Rectal smooth muscle tissue (tissue), 1 donor: ENCODE measurements around the gene CSNK2A3.
"Not testable (repeated sequence)": the region's sequence is repeated elsewhere in the genome, so short reads cannot be mapped to it uniquely, and the experiment has no call there.

Experiments used
- H3K27ac ChIP-seq: one replicate; pipeline ENCODE4 v1.7.0; 2013; ENCODE audit warnings: low read depth, low read length, inconsistent platforms
- H3K27me3 ChIP-seq: one replicate; pipeline ENCODE4 v1.7.0; 2013; ENCODE audit warnings: low read length; ENCODE audit not compliant: control insufficient read depth, insufficient read depth
- H3K36me3 ChIP-seq: one replicate; pipeline ENCODE4 v1.7.0; 2013; ENCODE audit warnings: low read length; ENCODE audit not compliant: control insufficient read depth, insufficient read depth
- H3K4me1 ChIP-seq: one replicate; pipeline ENCODE4 v1.7.0; 2013; ENCODE audit warnings: low read length; ENCODE audit not compliant: control insufficient read depth, insufficient read depth
- H3K4me3 ChIP-seq: one replicate; pipeline ENCODE4 v1.7.0; 2013; ENCODE audit warnings: low read length
- H3K9ac ChIP-seq: one replicate; pipeline ENCODE4 v1.7.0; 2013; ENCODE audit warnings: low read length

Gene CSNK2A3

GRCh38 chr11:11373934-11374333, 20.9 kb upstream of the CSNK2A3 start:
- H3K27me3 ChIP-seq = no peaks in the 10 kb centered on the region
- no peak overlapping the region for H3K27ac ChIP-seq
- H3K9ac ChIP-seq = no peak overlapping the region
- H3K4me1 ChIP-seq = peaks cover 2% of the 10 kb centered on the region
- no peak overlapping the region for H3K4me3 ChIP-seq
- no peaks in the 10 kb centered on the region for H3K36me3 ChIP-seq

- Histone ChIP-seq H3K36me3 (no peaks in the 10 kb centered on the region), H3K4me1 (peaks cover 2% of the 10 kb centered on the region), H3K4me3 (no peak overlapping the region), H3K27me3 (no peaks in the 10 kb centered on the region), H3K9ac (no peak overlapping the region), H3K27ac (no peak overlapping the region)
These were observed 19.4 kb upstream of the CSNK2A3 start for GRCh38 chr11:11372461-11372860.

GRCh38 chr11:11370962-11371303, 17.9 kb upstream of the CSNK2A3 start:
- Histone ChIP-seq H3K9ac (no peak overlapping the region), H3K4me1 (peaks cover 2% of the 10 kb centered on the region), H3K27ac (no peak overlapping the region), H3K4me3 (no peak overlapping the region), H3K27me3 (no peaks in the 10 kb centered on the region), H3K36me3 (no peaks in the 10 kb centered on the region)

GRCh38 chr11:11370255-11370961, 17.4 kb upstream of the CSNK2A3 start:
- no peaks in the 10 kb centered on the region for H3K36me3 ChIP-seq
- peaks cover 2% of the 10 kb centered on the region for H3K4me1 ChIP-seq
- no peak overlapping the region for H3K27ac ChIP-seq
- no peak overlapping the region for H3K4me3 ChIP-seq
- no peaks in the 10 kb centered on the region for H3K27me3 ChIP-seq
- H3K9ac ChIP-seq = no peak overlapping the region

- no peak overlapping the region for H3K9ac ChIP-seq
- H3K27ac ChIP-seq = no peak overlapping the region
- H3K27me3 ChIP-seq = no peaks in the 10 kb centered on the region
These were observed 13.7 kb upstream of the CSNK2A3 start for GRCh38 chr11:11366793-11367192.

GRCh38 chr11:11363674-11364073, 10.6 kb upstream of the CSNK2A3 start:
- no peak overlapping the region for H3K4me3 ChIP-seq
- H3K27ac ChIP-seq = no peak overlapping the region
- H3K27me3 ChIP-seq = no peaks in the 10 kb centered on the region
- no peaks in the 10 kb centered on the region for H3K4me1 ChIP-seq
- H3K9ac ChIP-seq = no peak overlapping the region
- H3K36me3 ChIP-seq = no peaks in the 10 kb centered on the region

More at GRCh38 chr11:11366793-11367192, 13.7 kb upstream of the CSNK2A3 start:
- no peak overlapping the region for H3K4me3 ChIP-seq
- H3K36me3 ChIP-seq = no peaks in the 10 kb centered on the region
- H3K4me1 ChIP-seq = peaks cover 2% of the 10 kb centered on the region

- H3K9ac ChIP-seq = no peak overlapping the region
- no peaks in the 10 kb centered on the region for H3K27me3 ChIP-seq
- H3K4me3 ChIP-seq = no peak overlapping the region
These were observed 6.6 kb upstream of the CSNK2A3 start for GRCh38 chr11:11359611-11360010.

GRCh38 chr11:11356842-11357241, 3.8 kb upstream of the CSNK2A3 start:
- H3K27ac ChIP-seq = no peak overlapping the region
- H3K9ac ChIP-seq = no peak overlapping the region
- no peak overlapping the region for H3K4me3 ChIP-seq
- H3K27me3 ChIP-seq = no peaks in the 10 kb centered on the region
- no peaks in the 10 kb centered on the region for H3K4me1 ChIP-seq
- H3K36me3 ChIP-seq = no peaks in the 10 kb centered on the region

More at GRCh38 chr11:11359611-11360010, 6.6 kb upstream of the CSNK2A3 start:
- Histone ChIP-seq H3K4me1 (no peaks in the 10 kb centered on the region), H3K36me3 (no peaks in the 10 kb centered on the region), H3K27ac (no peak overlapping the region)

GRCh38 chr11:11351851-11352250, 1.2 kb downstream of the CSNK2A3 start:
- H3K27ac ChIP-seq = not testable (repeated sequence)

GRCh38 chr11:11351042-11351586, 1.9 kb downstream of the CSNK2A3 start:
- Histone ChIP-seq H3K27me3 (no peaks in the 10 kb centered on the region), H3K4me1 (peaks cover 19% of the 10 kb centered on the region), H3K4me3 (no peak overlapping the region), H3K9ac (no peak overlapping the region), H3K36me3 (no peaks in the 10 kb centered on the region), H3K27ac (no peak overlapping the region)

More at GRCh38 chr11:11351851-11352250, 1.2 kb downstream of the CSNK2A3 start:
- not testable (repeated sequence) for H3K36me3 ChIP-seq, H3K27me3 ChIP-seq, H3K9ac ChIP-seq, H3K4me3 ChIP-seq
- peaks cover 19% of the 10 kb centered on the region for H3K4me1 ChIP-seq

- Histone ChIP-seq H3K9ac (no peak overlapping the region), H3K4me1 (peaks cover 19% of the 10 kb centered on the region), H3K27ac (peak overlapping the region; percentile 37)
These were observed 3.1 kb downstream of the CSNK2A3 start for GRCh38 chr11:11349870-11350337.

GRCh38 chr11:11349106-11349825, 3.8 kb downstream of the CSNK2A3 start:
- Histone ChIP-seq H3K4me3 (no peak overlapping the region), H3K27ac (peak overlapping the region; percentile 37), H3K4me1 (peaks cover 19% of the 10 kb centered on the region), H3K9ac (no peak overlapping the region), H3K36me3 (no peaks in the 10 kb centered on the region), H3K27me3 (no peaks in the 10 kb centered on the region)

More at GRCh38 chr11:11349870-11350337, 3.1 kb downstream of the CSNK2A3 start:
- no peaks in the 10 kb centered on the region for H3K27me3 ChIP-seq
- H3K4me3 ChIP-seq = no peak overlapping the region
- no peaks in the 10 kb centered on the region for H3K36me3 ChIP-seq
